ENCODE results near the gene CNPY3. TPM values are rescaled to one million over a fixed set of nuclear protein-coding genes. Genes with fewer than 3 reads are reported as not detected.

CNPY3 gene
- total and polyA plus RNA-seq, 10 of the 15 experiments (the other 5 are each of a cell fraction or from before 2014, with no cell fraction given), result 7.2 to 102 (median 73.6) TPM

DNA sequence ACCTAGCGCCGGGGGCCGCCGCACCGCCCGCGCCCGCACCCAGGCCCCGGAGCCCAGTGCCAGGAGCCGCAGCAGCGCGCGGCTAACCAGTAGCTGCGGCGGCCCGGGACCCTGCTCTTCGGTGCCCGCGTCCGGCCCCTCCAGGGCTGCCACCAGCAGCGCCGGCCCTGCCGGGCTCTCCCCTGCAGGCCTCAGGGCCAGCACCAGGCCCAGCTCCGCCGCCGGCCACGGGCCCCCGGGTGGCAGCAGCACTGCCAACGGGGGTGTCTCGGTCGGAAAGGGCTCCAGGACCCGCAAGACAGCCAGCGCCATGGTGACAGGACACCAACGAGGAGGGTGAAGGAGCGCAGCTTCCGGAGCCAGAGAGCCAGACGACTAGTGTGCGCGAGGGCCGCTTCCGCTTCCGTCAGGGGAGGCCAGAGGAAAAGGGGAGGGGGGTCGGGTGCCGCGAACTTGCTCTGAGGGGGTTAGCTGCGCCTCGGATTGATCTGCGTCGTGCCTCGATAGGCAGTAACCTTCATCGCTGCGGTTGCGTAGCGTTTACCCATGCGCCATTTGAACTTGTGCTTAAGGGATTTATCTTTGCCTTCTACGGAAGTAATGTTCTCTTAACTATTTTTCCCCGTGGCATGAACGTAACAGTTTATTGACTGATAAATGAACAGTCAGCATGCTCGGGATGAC, 49.7 kb downstream of the CNPY3 start, which contains the start of gene PEX6 (continued):
- TF ChIP-seq, protein P1, sequence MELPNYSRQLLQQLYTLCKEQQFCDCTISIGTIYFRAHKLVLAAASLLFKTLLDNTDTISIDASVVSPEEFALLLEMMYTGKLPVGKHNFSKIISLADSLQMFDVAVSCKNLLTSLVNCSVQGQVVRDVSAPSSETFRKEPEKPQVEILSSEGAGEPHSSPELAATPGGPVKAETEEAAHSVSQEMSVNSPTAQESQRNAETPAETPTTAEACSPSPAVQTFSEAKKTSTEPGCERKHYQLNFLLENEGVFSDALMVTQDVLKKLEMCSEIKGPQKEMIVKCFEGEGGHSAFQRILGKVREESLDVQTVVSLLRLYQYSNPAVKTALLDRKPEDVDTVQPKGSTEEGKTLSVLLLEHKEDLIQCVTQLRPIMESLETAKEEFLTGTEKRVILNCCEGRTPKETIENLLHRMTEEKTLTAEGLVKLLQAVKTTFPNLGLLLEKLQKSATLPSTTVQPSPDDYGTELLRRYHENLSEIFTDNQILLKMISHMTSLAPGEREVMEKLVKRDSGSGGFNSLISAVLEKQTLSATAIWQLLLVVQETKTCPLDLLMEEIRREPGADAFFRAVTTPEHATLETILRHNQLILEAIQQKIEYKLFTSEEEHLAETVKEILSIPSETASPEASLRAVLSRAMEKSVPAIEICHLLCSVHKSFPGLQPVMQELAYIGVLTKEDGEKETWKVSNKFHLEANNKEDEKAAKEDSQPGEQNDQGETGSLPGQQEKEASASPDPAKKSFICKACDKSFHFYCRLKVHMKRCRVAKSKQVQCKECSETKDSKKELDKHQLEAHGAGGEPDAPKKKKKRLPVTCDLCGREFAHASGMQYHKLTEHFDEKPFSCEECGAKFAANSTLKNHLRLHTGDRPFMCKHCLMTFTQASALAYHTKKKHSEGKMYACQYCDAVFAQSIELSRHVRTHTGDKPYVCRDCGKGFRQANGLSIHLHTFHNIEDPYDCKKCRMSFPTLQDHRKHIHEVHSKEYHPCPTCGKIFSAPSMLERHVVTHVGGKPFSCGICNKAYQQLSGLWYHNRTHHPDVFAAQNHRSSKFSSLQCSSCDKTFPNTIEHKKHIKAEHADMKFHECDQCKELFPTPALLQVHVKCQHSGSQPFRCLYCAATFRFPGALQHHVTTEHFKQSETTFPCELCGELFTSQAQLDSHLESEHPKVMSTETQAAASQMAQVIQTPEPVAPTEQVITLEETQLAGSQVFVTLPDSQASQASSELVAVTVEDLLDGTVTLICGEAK (IDR thresholded peaks at IDR 0.05; ENCODE audit: borderline replicate concordance), result peak; percentile 91
- TF ChIP-seq POLR2A (IDR thresholded peaks at IDR 0.05; ENCODE audit: low read depth, low read length) (peak; percentile 94), KLF5 (IDR thresholded peaks at IDR 0.05; ENCODE audit: partially characterized antibody) (peak; percentile 60), CEBPB (IDR thresholded peaks at IDR 0.05; ENCODE audit: borderline replicate concordance in 1 of 2, low read depth in 2 of 2, low read length in 2 of 2) (no peak), HCFC1 (IDR thresholded peaks at IDR 0.05; ENCODE audit: low read length) (peak; percentile 50; the same call in 1 of the 2 replicates), MEF2A (IDR thresholded peaks at IDR 0.05; ENCODE audit: insufficient read depth, low read depth, low read length) (0 out of 2 replicates have a peak, but pooled peaks have one; percentile 20), PAX5 (IDR thresholded peaks at IDR 0.05; ENCODE audit: borderline replicate concordance, low read depth, low read length) (peak; percentile 78), TCF12 (IDR thresholded peaks at IDR 0.05; ENCODE audit: low read depth, low read length) (peak; percentile 20; the same call in 1 of the 2 replicates), EED (IDR thresholded peaks at IDR 0.05; ENCODE audit: low read depth) (peak; percentile 45; the same call in 1 of the 2 replicates)
- TF ChIP-seq, protein P2, sequence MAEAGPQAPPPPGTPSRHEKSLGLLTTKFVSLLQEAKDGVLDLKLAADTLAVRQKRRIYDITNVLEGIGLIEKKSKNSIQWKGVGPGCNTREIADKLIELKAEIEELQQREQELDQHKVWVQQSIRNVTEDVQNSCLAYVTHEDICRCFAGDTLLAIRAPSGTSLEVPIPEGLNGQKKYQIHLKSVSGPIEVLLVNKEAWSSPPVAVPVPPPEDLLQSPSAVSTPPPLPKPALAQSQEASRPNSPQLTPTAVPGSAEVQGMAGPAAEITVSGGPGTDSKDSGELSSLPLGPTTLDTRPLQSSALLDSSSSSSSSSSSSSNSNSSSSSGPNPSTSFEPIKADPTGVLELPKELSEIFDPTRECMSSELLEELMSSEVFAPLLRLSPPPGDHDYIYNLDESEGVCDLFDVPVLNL (IDR thresholded peaks at IDR 0.05; ENCODE audit: low read depth, low read length), result no peak
- TF ChIP-seq, protein P3, sequence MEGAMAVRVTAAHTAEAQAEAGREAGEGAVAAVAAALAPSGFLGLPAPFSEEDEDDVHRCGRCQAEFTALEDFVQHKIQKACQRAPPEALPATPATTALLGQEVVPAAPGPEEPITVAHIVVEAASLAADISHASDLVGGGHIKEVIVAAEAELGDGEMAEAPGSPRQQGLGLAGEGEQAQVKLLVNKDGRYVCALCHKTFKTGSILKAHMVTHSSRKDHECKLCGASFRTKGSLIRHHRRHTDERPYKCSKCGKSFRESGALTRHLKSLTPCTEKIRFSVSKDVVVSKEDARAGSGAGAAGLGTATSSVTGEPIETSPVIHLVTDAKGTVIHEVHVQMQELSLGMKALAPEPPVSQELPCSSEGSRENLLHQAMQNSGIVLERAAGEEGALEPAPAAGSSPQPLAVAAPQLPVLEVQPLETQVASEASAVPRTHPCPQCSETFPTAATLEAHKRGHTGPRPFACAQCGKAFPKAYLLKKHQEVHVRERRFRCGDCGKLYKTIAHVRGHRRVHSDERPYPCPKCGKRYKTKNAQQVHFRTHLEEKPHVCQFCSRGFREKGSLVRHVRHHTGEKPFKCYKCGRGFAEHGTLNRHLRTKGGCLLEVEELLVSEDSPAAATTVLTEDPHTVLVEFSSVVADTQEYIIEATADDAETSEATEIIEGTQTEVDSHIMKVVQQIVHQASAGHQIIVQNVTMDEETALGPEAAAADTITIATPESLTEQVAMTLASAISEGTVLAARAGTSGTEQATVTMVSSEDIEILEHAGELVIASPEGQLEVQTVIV (IDR thresholded peaks at IDR 0.05; ENCODE audit: borderline replicate concordance, partially characterized antibody), result peak; percentile 65
- TF ChIP-seq, protein P4, sequence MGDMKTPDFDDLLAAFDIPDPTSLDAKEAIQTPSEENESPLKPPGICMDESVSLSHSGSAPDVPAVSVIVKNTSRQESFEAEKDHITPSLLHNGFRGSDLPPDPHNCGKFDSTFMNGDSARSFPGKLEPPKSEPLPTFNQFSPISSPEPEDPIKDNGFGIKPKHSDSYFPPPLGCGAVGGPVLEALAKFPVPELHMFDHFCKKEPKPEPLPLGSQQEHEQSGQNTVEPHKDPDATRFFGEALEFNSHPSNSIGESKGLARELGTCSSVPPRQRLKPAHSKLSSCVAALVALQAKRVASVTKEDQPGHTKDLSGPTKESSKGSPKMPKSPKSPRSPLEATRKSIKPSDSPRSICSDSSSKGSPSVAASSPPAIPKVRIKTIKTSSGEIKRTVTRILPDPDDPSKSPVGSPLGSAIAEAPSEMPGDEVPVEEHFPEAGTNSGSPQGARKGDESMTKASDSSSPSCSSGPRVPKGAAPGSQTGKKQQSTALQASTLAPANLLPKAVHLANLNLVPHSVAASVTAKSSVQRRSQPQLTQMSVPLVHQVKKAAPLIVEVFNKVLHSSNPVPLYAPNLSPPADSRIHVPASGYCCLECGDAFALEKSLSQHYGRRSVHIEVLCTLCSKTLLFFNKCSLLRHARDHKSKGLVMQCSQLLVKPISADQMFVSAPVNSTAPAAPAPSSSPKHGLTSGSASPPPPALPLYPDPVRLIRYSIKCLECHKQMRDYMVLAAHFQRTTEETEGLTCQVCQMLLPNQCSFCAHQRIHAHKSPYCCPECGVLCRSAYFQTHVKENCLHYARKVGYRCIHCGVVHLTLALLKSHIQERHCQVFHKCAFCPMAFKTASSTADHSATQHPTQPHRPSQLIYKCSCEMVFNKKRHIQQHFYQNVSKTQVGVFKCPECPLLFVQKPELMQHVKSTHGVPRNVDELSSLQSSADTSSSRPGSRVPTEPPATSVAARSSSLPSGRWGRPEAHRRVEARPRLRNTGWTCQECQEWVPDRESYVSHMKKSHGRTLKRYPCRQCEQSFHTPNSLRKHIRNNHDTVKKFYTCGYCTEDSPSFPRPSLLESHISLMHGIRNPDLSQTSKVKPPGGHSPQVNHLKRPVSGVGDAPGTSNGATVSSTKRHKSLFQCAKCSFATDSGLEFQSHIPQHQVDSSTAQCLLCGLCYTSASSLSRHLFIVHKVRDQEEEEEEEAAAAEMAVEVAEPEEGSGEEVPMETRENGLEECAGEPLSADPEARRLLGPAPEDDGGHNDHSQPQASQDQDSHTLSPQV (IDR thresholded peaks at IDR 0.05), result no peak
- TF ChIP-seq, protein P5, sequence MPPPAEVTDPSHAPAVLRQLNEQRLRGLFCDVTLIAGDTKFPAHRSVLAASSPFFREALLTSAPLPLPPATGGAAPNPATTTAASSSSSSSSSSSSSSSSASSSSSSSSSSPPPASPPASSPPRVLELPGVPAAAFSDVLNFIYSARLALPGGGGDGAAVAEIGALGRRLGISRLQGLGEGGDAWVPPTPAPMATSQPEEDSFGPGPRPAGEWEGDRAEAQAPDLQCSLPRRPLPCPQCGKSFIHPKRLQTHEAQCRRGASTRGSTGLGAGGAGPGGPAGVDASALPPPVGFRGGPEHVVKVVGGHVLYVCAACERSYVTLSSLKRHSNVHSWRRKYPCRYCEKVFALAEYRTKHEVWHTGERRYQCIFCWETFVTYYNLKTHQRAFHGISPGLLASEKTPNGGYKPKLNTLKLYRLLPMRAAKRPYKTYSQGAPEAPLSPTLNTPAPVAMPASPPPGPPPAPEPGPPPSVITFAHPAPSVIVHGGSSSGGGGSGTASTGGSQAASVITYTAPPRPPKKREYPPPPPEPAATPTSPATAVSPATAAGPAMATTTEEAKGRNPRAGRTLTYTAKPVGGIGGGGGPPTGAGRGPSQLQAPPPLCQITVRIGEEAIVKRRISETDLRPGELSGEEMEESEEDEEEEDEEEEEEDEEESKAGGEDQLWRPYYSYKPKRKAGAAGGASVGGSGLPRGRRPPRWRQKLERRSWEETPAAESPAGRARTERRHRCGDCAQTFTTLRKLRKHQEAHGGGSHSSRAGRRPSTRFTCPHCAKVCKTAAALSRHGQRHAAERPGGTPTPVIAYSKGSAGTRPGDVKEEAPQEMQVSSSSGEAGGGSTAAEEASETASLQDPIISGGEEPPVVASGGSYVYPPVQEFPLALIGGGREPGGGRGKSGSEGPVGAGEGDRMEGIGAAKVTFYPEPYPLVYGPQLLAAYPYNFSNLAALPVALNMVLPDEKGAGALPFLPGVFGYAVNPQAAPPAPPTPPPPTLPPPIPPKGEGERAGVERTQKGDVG (CRISPR knock-in tag; IDR thresholded peaks at IDR 0.05), result no peak

Measured in GM12878 (cell line).